ENCODE data around the gene SMIM9.

SMIM9 gene

GRCh38 chrX:154780968-154781367, 53.5 kb downstream of the SMIM9 start:
- no peak for DNase-seq (ENCODE audit: low spot score)

- no peak for DNase-seq (ENCODE audit: low spot score)
These were observed 55.2 kb downstream of the SMIM9 start for GRCh38 chrX:154779261-154779660.

GRCh38 chrX:154776753-154777152, 57.7 kb downstream of the SMIM9 start:
- DNase-seq (ENCODE audit: low spot score), result no peak

- no peak for DNase-seq (ENCODE audit: low spot score)
These were observed 58.8 kb downstream of the SMIM9 start for GRCh38 chrX:154775419-154776349.

DNA sequence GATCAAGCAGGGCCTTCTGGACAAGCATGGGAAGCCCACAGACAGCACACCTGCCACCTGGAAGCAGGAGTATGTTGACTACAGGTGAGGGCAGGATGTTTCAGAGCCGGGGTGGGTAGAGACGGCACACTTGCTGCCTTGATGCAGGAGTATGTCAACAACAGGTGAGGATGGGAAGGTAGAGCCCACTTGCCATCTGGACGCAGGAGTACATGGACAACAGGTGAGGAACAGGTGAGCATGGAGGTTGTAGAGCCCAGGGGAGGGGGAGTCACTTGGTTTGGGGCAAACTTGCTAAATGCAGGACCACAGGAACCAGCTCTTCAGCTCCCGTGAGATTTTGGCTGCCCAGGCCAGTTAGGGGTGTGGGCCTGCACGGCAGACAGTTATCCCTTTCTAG, 59.8 kb downstream of the SMIM9 start:
- DNase-seq (ENCODE audit: low spot score), result no peak
